Activated CD8-positive, alpha-beta memory T cell treated with anti-CD3 and anti-CD28 coated beads for 24 hours (primary cell): ENCODE data around the gene ZNF197.
"Not testable (repeated sequence)": the region's sequence is repeated elsewhere in the genome, so short reads cannot be mapped to it uniquely, and the experiment has no call there.

Experiments used
- DNase-seq: peaks from one replicate; pipeline ENCODE4 v3.0.0-alpha.2; 2020

ZNF197 gene

GRCh38 chr3:44624749-44625480, at the start of gene ZNF197:
Gene ZNF197, plus strand, starts transcription at chr3:44625036. Its CDS starts 4,119 bp downstream, at chr3:44629155.
- DNase-seq = peak; percentile 86

GRCh38 chr3:44576613-44577012, 48.2 kb upstream of the ZNF197 start:
- DNase-seq = no peak

- DNase-seq = not testable (repeated sequence)
These were observed 47.4 kb upstream of the ZNF197 start for GRCh38 chr3:44577354-44577952.

- not testable (repeated sequence) for DNase-seq
These were observed 46.5 kb upstream of the ZNF197 start for GRCh38 chr3:44578316-44578715.

- not testable (repeated sequence) for DNase-seq
These were observed 45.8 kb upstream of the ZNF197 start for GRCh38 chr3:44578924-44579515.

- DNase-seq = not testable (repeated sequence)
These were observed 45.1 kb upstream of the ZNF197 start for GRCh38 chr3:44579749-44580148.

- not testable (repeated sequence) for DNase-seq
These were observed 43.9 kb upstream of the ZNF197 start for GRCh38 chr3:44580971-44581370.

- DNase-seq = peak; percentile 58
These were observed 40.0 kb upstream of the ZNF197 start, which contains the start of gene ZNF660 for GRCh38 chr3:44584646-44585501. Gene ZNF660, plus strand, starts transcription at chr3:44584964. Its CDS starts 9,230 bp downstream, at chr3:44594194.

GRCh38 chr3:44596621-44597020, 28.2 kb upstream of the ZNF197 start:
- no peak for DNase-seq

GRCh38 chr3:44601749-44602148, 23.1 kb upstream of the ZNF197 start:
- no peak for DNase-seq

- DNase-seq = no peak
These were observed 12.2 kb upstream of the ZNF197 start for GRCh38 chr3:44612678-44613077.

- no peak for DNase-seq
These were observed 3.9 kb downstream of the ZNF197 start for GRCh38 chr3:44628716-44629115.

- DNase-seq = no peak
These were observed 7.4 kb downstream of the ZNF197 start for GRCh38 chr3:44632193-44632592.

GRCh38 chr3:44642337-44642736, 17.5 kb downstream of the ZNF197 start:
- no peak for DNase-seq

GRCh38 chr3:44643024-44643423, 18.2 kb downstream of the ZNF197 start:
- DNase-seq = no peak

- no peak for DNase-seq
These were observed 22.9 kb downstream of the ZNF197 start for GRCh38 chr3:44647771-44648170.

GRCh38 chr3:44648564-44649229, 23.9 kb downstream of the ZNF197 start, which contains the start of gene ZNF35:
Gene ZNF35, plus strand, starts transcription at chr3:44648732. Its CDS starts 2,336 bp downstream, at chr3:44651068.
- DNase-seq = peak; percentile 70

GRCh38 chr3:44649709-44650108, 24.9 kb downstream of the ZNF197 start:
- DNase-seq = no peak

- DNase-seq = no peak
These were observed 29.2 kb downstream of the ZNF197 start for GRCh38 chr3:44654039-44654438.

- DNase-seq = no peak
These were observed 34.2 kb downstream of the ZNF197 start for GRCh38 chr3:44659015-44659414.

- no peak for DNase-seq
These were observed 34.6 kb downstream of the ZNF197 start for GRCh38 chr3:44659434-44659833.

GRCh38 chr3:44661189-44661588, 36.4 kb downstream of the ZNF197 start:
- DNase-seq = no peak
